GM12878 (cell line): Measurements from ENCODE around the gene GGPS1.
A peak's percentile ranks its signal among the peaks of the same experiment; 100 is the strongest.

Source experiments
- BHLHE40 ChIP-seq, 2 experiments: fragments of 450-650 bp in 1 of 2; IDR thresholded peaks; 2 replicates each; pipeline ENCODE4 v1.6.1; 2011 to 2017; ENCODE audit warnings: low read depth in 2 of 2, borderline replicate concordance in 1 of 2, improper control_type of control experiment in 1 of 2, low read length in 1 of 2, mild to moderate bottlenecking in 1 of 2
- CTCF ChIP-seq, 3 experiments: IDR thresholded peaks in 2 of 3; conservative IDR thresholded peaks in 1 of 3; 2 replicates each; pipeline ENCODE4 v1.5.1; 2011; ENCODE audit warnings: low read depth in 3 of 3, low read length in 3 of 3, mild to moderate bottlenecking in 3 of 3, control low read depth in 2 of 3, moderate library complexity in 2 of 3, inconsistent platforms in 1 of 3, mixed read lengths in 1 of 3; ENCODE audit not compliant: control insufficient read depth in 2 of 3, insufficient read depth in 1 of 3; ENCODE audit errors: extremely low read depth in 1 of 3
- FOXK2 ChIP-seq: fragments of 450-650 bp; IDR thresholded peaks from 2 replicates; pipeline ENCODE4 v1.6.1; 2017; ENCODE audit warnings: mild to moderate bottlenecking, moderate library complexity
- GATAD2B ChIP-seq: fragments of 450-650 bp; conservative IDR thresholded peaks from 2 replicates; pipeline ENCODE4 v1.6.1; 2017; ENCODE audit warnings: low read depth, mild to moderate bottlenecking, moderate library complexity
- IRF3 ChIP-seq: fragments of 450-650 bp; IDR thresholded peaks from 2 replicates; pipeline ENCODE4 v1.6.1; 2014; ENCODE audit warnings: mild to moderate bottlenecking
- MXI1 ChIP-seq: fragments of 150-350 bp; IDR thresholded peaks from 2 replicates; pipeline ENCODE4 v1.6.1; 2011; ENCODE audit warnings: low read depth, mild to moderate bottlenecking, inconsistent platforms, low read length, improper control_type of control experiment
- POLR2A ChIP-seq: IDR thresholded peaks from 2 replicates; pipeline ENCODE4 v1.6.1; 2011; ENCODE audit warnings: low read depth, mild to moderate bottlenecking, low read length
- POLR2AphosphoS5 ChIP-seq: IDR thresholded peaks from 2 replicates; pipeline ENCODE4 v1.6.1; 2011; ENCODE audit warnings: mild to moderate bottlenecking, low read length, inconsistent platforms
- RBBP5 ChIP-seq: fragments of 200-600 bp; sonication (generic); conservative IDR thresholded peaks from 2 replicates; pipeline ENCODE4 v1.6.1; 2016
- RFX5 ChIP-seq: IDR thresholded peaks from 2 replicates; pipeline ENCODE4 v1.6.1; 2011; ENCODE audit warnings: low read depth, low read length, improper control_type of control experiment
- SPI1 ChIP-seq: IDR thresholded peaks from 2 replicates; pipeline ENCODE4 v1.6.1; 2011; ENCODE audit warnings: low read depth, mild to moderate bottlenecking, low read length, moderate library complexity, borderline replicate concordance; ENCODE audit not compliant: insufficient read depth
- YBX1 ChIP-seq: fragments of 450-650 bp; IDR thresholded peaks from 2 replicates; pipeline ENCODE4 v1.6.1; 2016; ENCODE audit warnings: antibody characterized with exemption
- YY1 ChIP-seq: IDR thresholded peaks from 2 replicates; pipeline ENCODE4 v1.6.1; 2011; ENCODE audit warnings: low read depth, mild to moderate bottlenecking, low read length
- ZBTB40 ChIP-seq: fragments of 450-650 bp; IDR thresholded peaks from 2 replicates; pipeline ENCODE4 v1.6.1; 2016; ENCODE audit warnings: mild to moderate bottlenecking, moderate library complexity, borderline replicate concordance

- no peak for TF ChIP-seq YBX1
- TF ChIP-seq CTCF (IDR thresholded peaks at IDR 0.05 in 2 of 3, conservative IDR thresholded peaks at IDR 0.05 in 1 of 3; ENCODE audit: control insufficient read depth in 2 of 3, extremely low read depth in 1 of 3, insufficient read depth in 1 of 3, low read depth in 3 of 3, low read length in 3 of 3) = no peak
- TF ChIP-seq BHLHE40 (IDR thresholded peaks at IDR 0.05; ENCODE audit: borderline replicate concordance in 1 of 2, low read depth in 2 of 2, low read length in 1 of 2) = no peak
- no peak for TF ChIP-seq RBBP5
- TF ChIP-seq POLR2A = no peak
- no peak for TF ChIP-seq SPI1
- TF ChIP-seq FOXK2 = no peak
- no peak for TF ChIP-seq YY1
- no peak for TF ChIP-seq IRF3
- TF ChIP-seq RFX5 = no peak
- TF ChIP-seq GATAD2B = no peak
- TF ChIP-seq MXI1 = no peak
- TF ChIP-seq POLR2AphosphoS5 = no peak
- TF ChIP-seq ZBTB40 = peak; percentile 32; the same call in 1 of the 2 replicates
Observed at GRCh38 chr1:235297579-235297978, 30.8 kb upstream of the GGPS1 start.
